ENCODE results near the gene DLL1.

The DLL1 gene

DNA sequence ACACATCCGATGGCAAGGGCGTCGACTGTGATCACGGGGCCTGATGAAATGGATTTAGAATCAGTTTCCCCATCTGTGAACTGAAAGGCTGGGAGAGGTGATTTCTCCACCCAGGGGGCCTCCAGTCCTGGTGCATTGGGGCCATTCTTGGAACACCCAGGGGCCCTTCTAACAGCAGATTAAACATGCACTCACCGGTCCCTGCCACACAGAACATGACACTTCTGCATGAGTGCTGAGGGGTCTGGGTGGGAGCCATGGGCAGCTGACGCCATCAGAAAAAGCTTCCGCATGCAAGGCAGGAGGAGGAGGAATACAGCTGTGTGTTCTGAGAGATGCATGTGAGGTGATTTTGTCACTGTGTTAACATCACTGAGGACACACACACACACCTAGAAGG lies 26.8 kb downstream of the DLL1 start:
- no peak for TF ChIP-seq ZFX (IDR thresholded peaks at IDR 0.05)
- TF ChIP-seq CTCF (conservative IDR thresholded peaks at IDR 0.05): no peak

GRCh38 chr6:170263410-170263809 lies 27.5 kb downstream of the DLL1 start:
- H3K27ac ChIP-seq: no peak overlapping the region
- TF ChIP-seq CTCF (conservative IDR thresholded peaks at IDR 0.05) (no peak), ZFX (IDR thresholded peaks at IDR 0.05) (no peak)

More for the DNA sequence above, 26.8 kb downstream of the DLL1 start:
- H3K27ac ChIP-seq: no peak overlapping the region

GRCh38 chr6:170262489-170263088 lies 28.3 kb downstream of the DLL1 start:
- TF ChIP-seq ZFX (IDR thresholded peaks at IDR 0.05) (no peak), CTCF (conservative IDR thresholded peaks at IDR 0.05) (no peak)
- no peak overlapping the region for H3K27ac ChIP-seq

GRCh38 chr6:170261643-170262488 lies 29.0 kb downstream of the DLL1 start:
- H3K27ac ChIP-seq: no peak overlapping the region
- TF ChIP-seq ZFX (IDR thresholded peaks at IDR 0.05) (no peak), CTCF (conservative IDR thresholded peaks at IDR 0.05) (no peak)

- no peak overlapping the region for H3K27ac ChIP-seq
- TF ChIP-seq ZFX (IDR thresholded peaks at IDR 0.05): no peak
- peak; percentile 32 for TF ChIP-seq CTCF (conservative IDR thresholded peaks at IDR 0.05)
Observed at GRCh38 chr6:170260686-170261085, 30.2 kb downstream of the DLL1 start.

- no peak overlapping the region for H3K27ac ChIP-seq
- TF ChIP-seq ZFX (IDR thresholded peaks at IDR 0.05) (no peak), CTCF (conservative IDR thresholded peaks at IDR 0.05) (no peak)
Observed at GRCh38 chr6:170259278-170259677, 31.6 kb downstream of the DLL1 start.

GRCh38 chr6:170258407-170258806 lies 32.5 kb downstream of the DLL1 start:
- TF ChIP-seq ZFX (IDR thresholded peaks at IDR 0.05) (no peak), CTCF (conservative IDR thresholded peaks at IDR 0.05) (no peak)
- no peak overlapping the region for H3K27ac ChIP-seq

All from C4-2B (cell line).